Ishikawa (cell line): ENCODE data around the gene SC5D.

Experiments used
- CEBPB ChIP-seq: IDR thresholded peaks from 2 replicates; pipeline ENCODE4 v1.6.1; 2012
- CREB1 ChIP-seq: IDR thresholded peaks from 2 replicates; pipeline ENCODE4 v1.6.1; 2012; ENCODE audit warnings: low read depth
- EGR1 ChIP-seq: IDR thresholded peaks from 2 replicates; pipeline ENCODE4 v1.6.1; 2012
- EP300 ChIP-seq: IDR thresholded peaks from 2 replicates; pipeline ENCODE4 v1.6.1; 2012; ENCODE audit warnings: borderline replicate concordance
- FOXM1 ChIP-seq: IDR thresholded peaks from 2 replicates; pipeline ENCODE4 v1.6.1; 2012; ENCODE audit warnings: low read depth, borderline replicate concordance
- MAX ChIP-seq: IDR thresholded peaks from 2 replicates; pipeline ENCODE4 v1.6.1; 2012
- NFIC ChIP-seq: IDR thresholded peaks from 2 replicates; pipeline ENCODE4 v1.6.1; 2012
- RAD21 ChIP-seq: IDR thresholded peaks from 2 replicates; pipeline ENCODE4 v1.6.1; 2012; ENCODE audit warnings: low read depth
- REST ChIP-seq: IDR thresholded peaks from 2 replicates; pipeline ENCODE4 v1.6.1; 2012; ENCODE audit warnings: low read depth, mild to moderate bottlenecking
- TAF1 ChIP-seq: IDR thresholded peaks from 2 replicates; pipeline ENCODE4 v1.6.1; 2012; ENCODE audit warnings: low read depth, mild to moderate bottlenecking
- TCF12 ChIP-seq: IDR thresholded peaks from 2 replicates; pipeline ENCODE4 v1.6.1; 2012; ENCODE audit warnings: low read depth
- TEAD4 ChIP-seq: IDR thresholded peaks from 2 replicates; pipeline ENCODE4 v1.6.1; 2012
- USF1 ChIP-seq: IDR thresholded peaks from 2 replicates; pipeline ENCODE4 v1.6.1; 2012
- YY1 ChIP-seq: IDR thresholded peaks from 2 replicates; pipeline ENCODE4 v1.6.1; 2012; ENCODE audit warnings: low read depth
- ZBTB7A ChIP-seq: IDR thresholded peaks from 2 replicates; pipeline ENCODE4 v1.6.1; 2012; ENCODE audit warnings: low read depth

Gene SC5D

GRCh38 chr11:121334973-121335710 lies 42.6 kb downstream of the SC5D start:
- TF ChIP-seq NFIC (no peak), EGR1 (no peak), CREB1 (no peak), YY1 (no peak), TCF12 (no peak), TEAD4 (no peak), ZBTB7A (no peak), USF1 (no peak), REST (no peak), TAF1 (no peak), MAX (no peak), FOXM1 (no peak), RAD21 (no peak), CEBPB (no peak), EP300 (no peak)

GRCh38 chr11:121336279-121336937 lies 43.8 kb downstream of the SC5D start:
- TF ChIP-seq EGR1 (no peak), EP300 (no peak), TAF1 (no peak), NFIC (no peak), TEAD4 (no peak), RAD21 (no peak), MAX (no peak), YY1 (no peak), CEBPB (no peak), ZBTB7A (no peak), CREB1 (no peak), FOXM1 (no peak), USF1 (no peak), REST (no peak), TCF12 (no peak)

GRCh38 chr11:121337078-121337477 lies 44.5 kb downstream of the SC5D start:
- TF ChIP-seq USF1 = no peak
- TF ChIP-seq CEBPB = no peak
- no peak for TF ChIP-seq CREB1

- TF ChIP-seq TCF12 (no peak), NFIC (no peak), TAF1 (no peak), USF1 (no peak), RAD21 (no peak), ZBTB7A (no peak), TEAD4 (no peak), EGR1 (no peak), CREB1 (no peak), EP300 (no peak), REST (no peak), MAX (no peak), FOXM1 (no peak), YY1 (no peak), CEBPB (no peak)
Measured at GRCh38 chr11:121337740-121338272, 45.2 kb downstream of the SC5D start.
